RCC 7860 (cell line): ENCODE results near the gene FAM107B.
A peak's percentile ranks its signal among the peaks of the same experiment; 100 is the strongest.
"Not testable (repeated sequence)": the region's sequence is repeated elsewhere in the genome, so short reads cannot be mapped to it uniquely, and the experiment has no call there.

Experiments
- DNase-seq: peaks from one replicate; pipeline ENCODE4 v3.0.0-alpha.2; 2015; ENCODE audit warnings: low spot score
- FAIRE-seq: peaks from 2 replicates; lab custom pipeline; 2012; peaks lifted over from hg19 to GRCh38; lab: Jason Lieb, UNC

The FAM107B gene

GRCh38 chr10:14604181-14605142, 170.2 kb downstream of the FAM107B start:
- DNase-seq, result peak; percentile 64
- FAIRE-seq, result no peak

GRCh38 chr10:14603534-14604102, 171.1 kb downstream of the FAM107B start:
- DNase-seq, result no peak
- FAIRE-seq, result no peak

- FAIRE-seq, result no peak
- DNase-seq, result no peak
Measured at GRCh38 chr10:14602807-14603533, 171.7 kb downstream of the FAM107B start.

GRCh38 chr10:14601872-14602725, 172.6 kb downstream of the FAM107B start:
- DNase-seq, result peak; percentile 94

GRCh38 chr10:14601326-14601725, 173.4 kb downstream of the FAM107B start:
- FAIRE-seq (no peak), DNase-seq (no peak)

More at GRCh38 chr10:14601872-14602725, 172.6 kb downstream of the FAM107B start:
- peak; percentile 92 for FAIRE-seq

- DNase-seq, result no peak
- no peak for FAIRE-seq
Measured at GRCh38 chr10:14600065-14600464, 174.6 kb downstream of the FAM107B start.

GRCh38 chr10:14598809-14599764, 175.6 kb downstream of the FAM107B start:
- FAIRE-seq (no peak), DNase-seq (no peak)

- FAIRE-seq (no peak), DNase-seq (no peak)
Measured at GRCh38 chr10:14595526-14596182, 179.0 kb downstream of the FAM107B start.

- FAIRE-seq (no peak), DNase-seq (no peak)
Measured at GRCh38 chr10:14594878-14595525, 179.7 kb downstream of the FAM107B start.

GRCh38 chr10:14593806-14594205, 180.9 kb downstream of the FAM107B start:
- DNase-seq (no peak), FAIRE-seq (no peak)

GRCh38 chr10:14592566-14592965, 182.1 kb downstream of the FAM107B start:
- DNase-seq (no peak), FAIRE-seq (no peak)

- FAIRE-seq (no peak), DNase-seq (no peak)
Measured at GRCh38 chr10:14592026-14592425, 182.7 kb downstream of the FAM107B start.

- FAIRE-seq, DNase-seq: not testable (repeated sequence)
Measured at GRCh38 chr10:14588938-14589294, 185.8 kb downstream of the FAM107B start.

- DNase-seq, result peak; percentile 70
Measured at GRCh38 chr10:14588084-14588937, 186.4 kb downstream of the FAM107B start.

GRCh38 chr10:14587540-14588083, 187.1 kb downstream of the FAM107B start:
- DNase-seq (no peak), FAIRE-seq (no peak)

More at GRCh38 chr10:14588084-14588937, 186.4 kb downstream of the FAM107B start:
- peak; percentile 15 for FAIRE-seq

- FAIRE-seq, result no peak
- no peak for DNase-seq
Measured at GRCh38 chr10:14586901-14587300, 187.8 kb downstream of the FAM107B start.
